Vagina (tissue), 2 donors: ENCODE results near the gene DIP2A. TPM values are rescaled to one million over a fixed set of nuclear protein-coding genes. Genes with fewer than 3 reads are reported as not detected.
A peak's percentile ranks its signal among the peaks of the same experiment; 100 is the strongest.

ENCODE experiments used
- DNase-seq, 2 donors: peaks; one replicate each; pipeline ENCODE4 v3.0.0-alpha.2; 2017; ENCODE audit errors: extremely low spot score in 2 of 2
- H3K27ac ChIP-seq: fragments of 200-600 bp; sonication (generic); one replicate; pipeline ENCODE4 v1.5.1; 2019
- H3K27me3 ChIP-seq: fragments of 200-600 bp; sonication (generic); one replicate; pipeline ENCODE4 v1.5.1; 2019
- H3K36me3 ChIP-seq, 2 donors: fragments of 200-600 bp; sonication (generic); one replicate each; pipeline ENCODE4 v1.5.1; 2017 to 2019
- H3K4me1 ChIP-seq: fragments of 200-600 bp; sonication (generic); one replicate; pipeline ENCODE4 v1.5.1; 2019
- H3K4me3 ChIP-seq, 2 donors: fragments of 200-600 bp; sonication (generic); 1 replicate in 1 of 2; 2 replicates in 1 of 2; pipeline ENCODE4 v1.5.1; 2016 to 2019
- H3K9me3 ChIP-seq: fragments of 200-600 bp; sonication (generic); one replicate; pipeline ENCODE4 v1.5.1; 2019
- POLR2A ChIP-seq, 2 donors: fragments of 450-650 bp; IDR thresholded peaks; one replicate each; pipeline ENCODE4 v1.6.1; 2017; ENCODE audit warnings: antibody characterized with exemption in 2 of 2, mild to moderate bottlenecking in 2 of 2, moderate library complexity in 2 of 2
- POLR2AphosphoS5 ChIP-seq, 2 donors: sonication (generic); formaldehyde crosslinking; IDR thresholded peaks; one replicate each; pipeline ENCODE4 v1.9.0; 2017; ENCODE audit warnings: antibody characterized with exemption in 2 of 2, mild to moderate bottlenecking in 2 of 2, low read depth in 1 of 2; ENCODE audit not compliant: insufficient read depth in 1 of 2
- intact Hi-C: fragments of 100-400 bp; cut with DNase I; formaldehyde crosslinking; loops from one replicate; pipeline ENCODE4 v1.15.1; 2023
- total RNA-seq: library from RNA; depleted of rRNA; stranded (reverse); fragments of >200 nt; gene quantifications from one replicate; pipeline ENCODE4 v1.2.3, GENCODE V29; 2016
- TF ChIP-seq, protein P1 (sequence below), 3 experiments: fragments of 450-650 bp in 2 of 3; fragments of 200-600 bp in 1 of 3; sonication (generic) in 1 of 3; IDR thresholded peaks; one replicate each; pipeline ENCODE4 v1.5.1; 2017 to 2019; ENCODE audit warnings: antibody characterized with exemption in 3 of 3, mild to moderate bottlenecking in 2 of 3, moderate library complexity in 2 of 3

The DIP2A gene
- total RNA-seq, 1 donor from 2014 or later = 46.2 TPM

DNA sequence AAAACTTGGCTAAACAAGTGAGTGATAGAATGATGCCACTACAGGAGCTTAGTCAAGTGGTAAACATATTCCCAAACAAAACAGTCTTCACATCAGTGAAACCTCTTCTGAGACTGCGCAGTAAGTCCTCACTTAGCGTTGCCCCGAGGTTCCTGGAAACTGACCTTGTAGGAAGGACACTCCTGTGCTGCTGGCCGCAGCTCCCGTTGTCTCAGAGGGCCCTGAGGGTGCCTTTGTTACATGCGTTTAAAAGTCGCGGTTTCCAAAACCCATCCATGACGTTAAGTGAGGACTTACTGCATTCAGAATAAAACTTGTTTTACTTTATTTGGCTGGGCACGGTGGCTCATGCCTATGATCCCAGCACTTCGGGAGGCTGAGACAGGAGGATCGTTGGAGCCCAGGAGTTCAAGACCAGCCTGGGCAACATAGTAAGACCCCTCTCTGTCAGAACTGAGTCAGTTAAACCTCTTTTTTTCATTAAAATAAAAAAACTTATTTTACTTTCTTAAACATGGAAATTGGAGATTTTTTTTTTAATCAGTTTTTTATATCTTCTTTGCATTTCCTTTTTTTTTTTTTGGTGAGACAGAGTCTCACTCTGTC, 36.0 kb upstream of the DIP2A start:
- Histone ChIP-seq H3K27me3 (no peaks in the 10 kb centered on the region), H3K4me1 (no peaks in the 10 kb centered on the region), H3K9me3 (no peaks in the 10 kb centered on the region), H3K4me3 (no peak overlapping the region), H3K36me3 (peaks cover 0 to 50% of the 10 kb centered on the region in 2 donors), H3K27ac (no peak overlapping the region)
- DNase-seq = no peak
- TF ChIP-seq, protein P1, sequence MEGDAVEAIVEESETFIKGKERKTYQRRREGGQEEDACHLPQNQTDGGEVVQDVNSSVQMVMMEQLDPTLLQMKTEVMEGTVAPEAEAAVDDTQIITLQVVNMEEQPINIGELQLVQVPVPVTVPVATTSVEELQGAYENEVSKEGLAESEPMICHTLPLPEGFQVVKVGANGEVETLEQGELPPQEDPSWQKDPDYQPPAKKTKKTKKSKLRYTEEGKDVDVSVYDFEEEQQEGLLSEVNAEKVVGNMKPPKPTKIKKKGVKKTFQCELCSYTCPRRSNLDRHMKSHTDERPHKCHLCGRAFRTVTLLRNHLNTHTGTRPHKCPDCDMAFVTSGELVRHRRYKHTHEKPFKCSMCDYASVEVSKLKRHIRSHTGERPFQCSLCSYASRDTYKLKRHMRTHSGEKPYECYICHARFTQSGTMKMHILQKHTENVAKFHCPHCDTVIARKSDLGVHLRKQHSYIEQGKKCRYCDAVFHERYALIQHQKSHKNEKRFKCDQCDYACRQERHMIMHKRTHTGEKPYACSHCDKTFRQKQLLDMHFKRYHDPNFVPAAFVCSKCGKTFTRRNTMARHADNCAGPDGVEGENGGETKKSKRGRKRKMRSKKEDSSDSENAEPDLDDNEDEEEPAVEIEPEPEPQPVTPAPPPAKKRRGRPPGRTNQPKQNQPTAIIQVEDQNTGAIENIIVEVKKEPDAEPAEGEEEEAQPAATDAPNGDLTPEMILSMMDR (IDR thresholded peaks at IDR 0.05) = no peak
- intact Hi-C loops = no loop called here

DNA sequence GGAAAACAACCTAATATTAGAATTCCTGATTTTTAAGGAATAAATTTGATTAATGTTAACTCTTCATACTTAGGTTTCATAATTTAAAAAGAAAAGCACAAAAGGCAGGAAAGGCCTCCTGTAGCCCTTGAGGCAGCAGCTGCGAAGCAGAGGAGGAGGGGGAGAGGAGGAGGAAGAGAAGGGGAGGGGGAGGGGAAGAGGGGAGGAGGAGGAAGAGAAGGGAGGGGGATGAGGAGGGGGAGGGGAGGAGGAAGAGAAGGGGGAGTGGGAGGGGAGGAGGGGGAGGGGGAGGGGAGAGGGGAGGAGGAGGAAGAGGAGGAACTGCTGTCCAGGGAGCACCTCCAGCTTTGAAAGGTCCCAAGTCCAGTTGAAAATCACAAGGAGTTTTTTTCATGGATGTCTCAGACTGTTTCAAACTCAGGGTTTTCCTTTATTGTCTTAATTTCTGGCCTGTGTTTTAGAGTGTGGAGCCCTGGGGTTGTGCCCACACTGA, 35.1 kb upstream of the DIP2A start:
- intact Hi-C loops = no loop called here
- H3K36me3 ChIP-seq = peaks cover 0 to 54% of the 10 kb centered on the region in 2 donors
- no peaks in the 10 kb centered on the region for H3K4me1 ChIP-seq
- H3K27me3 ChIP-seq = no peaks in the 10 kb centered on the region
- H3K9me3 ChIP-seq = no peaks in the 10 kb centered on the region
- H3K4me3 ChIP-seq = no peak overlapping the region
- no peak for DNase-seq
- TF ChIP-seq, protein P1 (IDR thresholded peaks at IDR 0.05) = no peak
- no peak for TF ChIP-seq POLR2AphosphoS5 (IDR thresholded peaks at IDR 0.05; ENCODE audit: insufficient read depth in 1 of 2, low read depth in 1 of 2)
- TF ChIP-seq POLR2A (IDR thresholded peaks at IDR 0.05) = no peak
- no peak overlapping the region for H3K27ac ChIP-seq

DNA sequence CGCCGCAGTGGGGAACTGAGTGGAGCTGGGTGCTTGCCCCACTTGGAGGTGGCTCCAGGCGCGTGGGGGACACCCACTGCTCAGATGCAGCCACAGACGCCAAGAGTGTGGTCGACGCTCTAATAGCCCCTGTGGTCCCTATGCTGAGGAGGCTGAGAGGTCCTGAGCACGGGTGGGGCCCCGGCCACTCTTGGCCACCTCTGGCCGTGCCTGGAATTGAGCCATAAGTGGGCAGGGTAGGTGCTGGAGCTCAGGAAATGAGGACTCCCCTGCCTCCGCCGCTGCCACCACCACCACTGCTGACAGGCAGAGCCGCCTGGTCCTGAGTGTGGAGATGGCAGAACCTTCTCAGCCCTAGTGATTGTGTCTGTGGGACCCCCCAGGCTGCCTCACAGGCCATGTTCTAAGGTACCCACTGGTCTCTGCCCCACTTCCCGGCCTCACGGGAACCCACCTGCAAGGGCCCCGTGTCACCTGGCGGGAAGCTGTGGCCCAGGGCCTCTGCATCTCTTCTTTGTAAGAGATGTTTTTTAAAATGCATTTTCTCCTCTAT, 34.6 kb upstream of the DIP2A start:
- no peaks in the 10 kb centered on the region for H3K4me1 ChIP-seq
- DNase-seq = no peak

DNA sequence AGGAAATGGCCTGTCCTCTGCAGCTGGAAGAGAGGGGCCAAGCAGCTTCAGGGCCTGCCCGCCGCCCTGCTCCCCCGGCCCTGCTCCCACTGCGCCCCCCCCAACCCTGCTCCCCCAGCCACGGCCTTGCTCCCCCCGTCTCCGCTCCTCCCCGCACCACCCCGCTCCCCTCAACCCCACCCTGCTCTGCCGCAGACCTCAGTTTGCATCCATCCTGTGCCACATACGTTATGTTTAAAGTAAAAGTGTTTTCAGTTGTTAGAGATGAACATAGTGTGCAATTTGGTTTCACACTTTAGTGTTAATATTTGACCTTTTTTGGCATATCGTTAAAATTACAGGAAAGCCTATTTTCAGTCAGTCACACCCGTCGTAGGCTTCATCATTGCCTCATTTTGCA, 34.1 kb upstream of the DIP2A start:
- TF ChIP-seq, protein P1 (IDR thresholded peaks at IDR 0.05) = no peak
- Histone ChIP-seq H3K9me3 (no peaks in the 10 kb centered on the region), H3K27ac (no peak overlapping the region), H3K4me3 (no peak overlapping the region), H3K36me3 (peaks cover 0 to 52% of the 10 kb centered on the region in 2 donors), H3K27me3 (no peaks in the 10 kb centered on the region), H3K4me1 (no peaks in the 10 kb centered on the region)
- intact Hi-C loops = no loop called here
- DNase-seq = no peak

More for the DNA sequence above, 34.6 kb upstream of the DIP2A start:
- Histone ChIP-seq H3K27me3 (no peaks in the 10 kb centered on the region), H3K27ac (no peak overlapping the region), H3K4me3 (no peak overlapping the region), H3K36me3 (peaks cover 0 to 56% of the 10 kb centered on the region in 2 donors), H3K9me3 (no peaks in the 10 kb centered on the region)
- intact Hi-C loops = no loop called here
- TF ChIP-seq POLR2A (IDR thresholded peaks at IDR 0.05) (no peak), POLR2AphosphoS5 (IDR thresholded peaks at IDR 0.05; ENCODE audit: insufficient read depth in 1 of 2, low read depth in 1 of 2) (no peak)
- TF ChIP-seq, protein P1 (IDR thresholded peaks at IDR 0.05) = no peak

DNA sequence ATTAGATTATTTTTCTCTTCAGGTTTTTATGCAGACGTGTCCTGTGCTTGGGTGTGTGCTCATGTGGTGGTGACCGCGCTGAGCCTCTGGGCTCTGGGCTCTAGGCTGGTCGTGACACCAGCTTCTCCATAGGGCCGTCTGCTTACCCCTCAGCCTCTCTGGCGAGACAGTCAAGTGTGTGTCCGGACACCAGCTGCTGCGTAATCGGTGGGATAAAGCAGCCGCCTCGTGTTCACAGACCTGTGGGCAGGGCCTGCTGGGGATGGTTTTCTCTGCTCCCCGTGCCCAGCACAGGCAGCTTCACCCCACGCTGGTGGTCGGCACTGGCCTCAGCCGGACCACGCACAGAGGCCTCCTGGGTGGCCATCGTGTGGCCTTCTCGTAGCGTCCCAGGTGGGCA, 33.6 kb upstream of the DIP2A start:
- intact Hi-C loops = no loop called here

More for the DNA sequence above, 33.6 kb upstream of the DIP2A start:
- TF ChIP-seq POLR2A (IDR thresholded peaks at IDR 0.05) (no peak), POLR2AphosphoS5 (IDR thresholded peaks at IDR 0.05; ENCODE audit: insufficient read depth in 1 of 2, low read depth in 1 of 2) (no peak)
- TF ChIP-seq, protein P1 (IDR thresholded peaks at IDR 0.05) = no peak
- peak overlapping the region; percentile 27 for H3K27ac ChIP-seq
- H3K9me3 ChIP-seq = no peaks in the 10 kb centered on the region
- H3K4me1 ChIP-seq = no peaks in the 10 kb centered on the region
- peaks cover 0 to 52% of the 10 kb centered on the region in 2 donors for H3K36me3 ChIP-seq
- no peak overlapping the region for H3K4me3 ChIP-seq
- no peaks in the 10 kb centered on the region for H3K27me3 ChIP-seq
- no peak for DNase-seq
